CD4-positive, alpha-beta T cell (primary cell): Measurements from ENCODE around the gene CRACR2A. TPM values are rescaled to one million over a fixed set of nuclear protein-coding genes. Genes with fewer than 3 reads are reported as not detected.

Source experiments
- ATAC-seq: fragments of 200-7000 bp; cut with Tn5 transposase; one replicate; pipeline ENCODE4 v1.10.0; 2022; ENCODE audit warnings: mild to moderate bottlenecking; ENCODE audit not compliant: poor library complexity
- CTCF ChIA-PET: fragments of 350-600 bp; sonication (Branson Sonifier 250); formaldehyde crosslinking; loops from one replicate; lab custom pipeline; 2021; ENCODE audit warnings: antibody characterized with exemption, inconsistent platforms; lab: Charles Lee
- POLR2A ChIA-PET: fragments of 350-600 bp; sonication (Branson Sonifier 250); formaldehyde crosslinking; loops from one replicate; lab custom pipeline; 2021; ENCODE audit warnings: antibody characterized with exemption, inconsistent platforms; lab: Charles Lee
- DNase-seq, 14 experiments: peaks; one replicate each; pipeline ENCODE4 v3.0.0-alpha.2; 2013 to 2020; ENCODE audit warnings: mixed read lengths in 2 of 14
- H3K27ac ChIP-seq, 2 donors: one replicate each; pipeline versions ENCODE4 v1.5.1 to v1.7.0; 2013; ENCODE audit warnings: low read length in 2 of 2, low read depth in 1 of 2, mild to moderate bottlenecking in 1 of 2
- H3K27me3 ChIP-seq, 2 experiments: 1 replicate in 1 of 2; 2 replicates in 1 of 2; pipeline versions ENCODE4 v1.6.1 to v1.7.0; 2013; ENCODE audit warnings: low read length in 2 of 2, control low read depth in 1 of 2, mild to moderate bottlenecking in 1 of 2, moderate library complexity in 1 of 2; ENCODE audit not compliant: insufficient read depth in 2 of 2, control insufficient read depth in 1 of 2
- H3K36me3 ChIP-seq: one replicate; pipeline ENCODE4 v1.6.1; 2013; ENCODE audit warnings: low read length, control low read depth; ENCODE audit not compliant: insufficient read depth
- H3K4me1 ChIP-seq: one replicate; pipeline ENCODE4 v1.6.1; 2013; ENCODE audit warnings: low read length, control low read depth; ENCODE audit not compliant: insufficient read depth
- H3K4me3 ChIP-seq: one replicate; pipeline ENCODE4 v1.5.1; 2013; ENCODE audit warnings: mild to moderate bottlenecking, low read length, moderate library complexity
- H3K9me3 ChIP-seq, 2 experiments: 1 replicate in 1 of 2; 2 replicates in 1 of 2; pipeline versions ENCODE4 v1.6.1 to v1.7.0; 2013; ENCODE audit warnings: low read length in 2 of 2, mild to moderate bottlenecking in 2 of 2, control low read depth in 1 of 2, moderate library complexity in 1 of 2; ENCODE audit not compliant: control insufficient read depth in 1 of 2, insufficient read depth in 1 of 2
- H3K27ac Mint-ChIP-seq: one replicate; pipeline ENCODE4 v1.8.0; 2020; ENCODE audit warnings: mixed read lengths
- H3K27me3 Mint-ChIP-seq: one replicate; pipeline ENCODE4 v1.8.0; 2021; ENCODE audit warnings: mixed read lengths
- H3K36me3 Mint-ChIP-seq: one replicate; pipeline ENCODE4 v1.8.0; 2021; ENCODE audit warnings: low read depth, mixed read lengths
- H3K4me1 Mint-ChIP-seq: one replicate; pipeline ENCODE4 v1.8.0; 2021; ENCODE audit warnings: low read depth, mixed read lengths
- H3K4me3 Mint-ChIP-seq: one replicate; pipeline ENCODE4 v1.8.0; 2020; ENCODE audit warnings: mild to moderate bottlenecking, mixed read lengths
- H3K9me3 Mint-ChIP-seq: one replicate; pipeline ENCODE4 v1.8.0; 2020; ENCODE audit warnings: mixed read lengths
- CTCF ChIP-seq: fragments of 200-600 bp; IDR thresholded peaks from one replicate; pipeline ENCODE4 v1.8.0; 2022; ENCODE audit warnings: antibody characterized with exemption, mild to moderate bottlenecking
- intact Hi-C, 2 experiments: fragments of 100-400 bp; cut with DNase I in 1 of 2; cut with micrococcal nuclease in 1 of 2; formaldehyde crosslinking; loops; one replicate each; pipeline versions ENCODE4 v1.15.1 to v1.9.0; 2023 to 2025; cut with DNase I, micrococcal nuclease
- total RNA-seq, 174 experiments: library from RNA in 2 of 174; stranded (reverse) in 2 of 174; gene quantifications; one replicate each; pipeline ENCODE4 v1.2.3 and lab custom pipeline; 2021 to 2026

The CRACR2A gene
- total RNA-seq, 2 experiments from 2014 or later = 23.5 to 27.5 TPM

GRCh38 chr12:3600039-3600720 lies 152.7 kb downstream of the CRACR2A start:
- H3K9me3 Mint-ChIP-seq = no peaks in the 10 kb centered on the region
- CTCF ChIA-PET = no interaction called here
- H3K27me3 Mint-ChIP-seq = no peaks in the 10 kb centered on the region
- no peak overlapping the region for H3K27ac ChIP-seq
- no peaks in the 10 kb centered on the region for H3K36me3 Mint-ChIP-seq
- H3K4me1 ChIP-seq = no peaks in the 10 kb centered on the region
- POLR2A ChIA-PET = no interaction called here
- H3K36me3 ChIP-seq = no peaks in the 10 kb centered on the region
- no peak overlapping the region for H3K4me3 ChIP-seq
- TF ChIP-seq CTCF = no peak
- no peaks in the 10 kb centered on the region for H3K27me3 ChIP-seq
- H3K27ac Mint-ChIP-seq = no peak overlapping the region
- H3K9me3 ChIP-seq = no peaks in the 10 kb centered on the region
- ATAC-seq = no peak
- intact Hi-C loops = no loop called here
- no peak overlapping the region for H3K4me3 Mint-ChIP-seq
- DNase-seq = no peak
- H3K4me1 Mint-ChIP-seq = no peaks in the 10 kb centered on the region

- intact Hi-C loops = no loop called here
Observed at GRCh38 chr12:3598896-3599860, 153.7 kb downstream of the CRACR2A start.

More at GRCh38 chr12:3598896-3599860, 153.7 kb downstream of the CRACR2A start:
- ATAC-seq (no peak), DNase-seq (no peak)
- Histone ChIP-seq H3K27me3 (peaks cover 0 to 3% of the 10 kb centered on the region in 2 experiments), H3K4me1 (no peaks in the 10 kb centered on the region), H3K27ac (no peak overlapping the region), H3K36me3 (no peaks in the 10 kb centered on the region), H3K4me3 (no peak overlapping the region), H3K9me3 (no peaks in the 10 kb centered on the region)
- CTCF ChIA-PET = interaction anchor here (0.5 kb wide), 1 partner anchor 442 kb away, joined by 3 read pairs; no protein-coding TSS in a partner anchor
- Mint-ChIP-seq H3K27ac (no peak overlapping the region), H3K4me3 (no peak overlapping the region), H3K36me3 (no peaks in the 10 kb centered on the region), H3K9me3 (no peaks in the 10 kb centered on the region), H3K27me3 (no peaks in the 10 kb centered on the region), H3K4me1 (no peaks in the 10 kb centered on the region)
- POLR2A ChIA-PET = no interaction called here
- no peak for TF ChIP-seq CTCF
